GM18858 (cell line): Measurements from ENCODE around the gene C19orf33.

Experiments
- ATAC-seq: cut with Tn5 transposase; IDR thresholded peaks from one replicate; pipeline ENCODE4 v1.9.1; 2021; ENCODE audit not compliant: unreplicated experiment

C19orf33 gene

GRCh38 chr19:38278751-38279150, 25.3 kb upstream of the C19orf33 start:
- no peak for ATAC-seq

GRCh38 chr19:38280030-38280921, 23.8 kb upstream of the C19orf33 start:
- ATAC-seq, result no peak

GRCh38 chr19:38281811-38282566, 22.1 kb upstream of the C19orf33 start:
- ATAC-seq, result no peak

- no peak for ATAC-seq
Observed at GRCh38 chr19:38283271-38283670, 20.8 kb upstream of the C19orf33 start.

GRCh38 chr19:38284422-38284821, 19.6 kb upstream of the C19orf33 start:
- ATAC-seq, result no peak

DNA sequence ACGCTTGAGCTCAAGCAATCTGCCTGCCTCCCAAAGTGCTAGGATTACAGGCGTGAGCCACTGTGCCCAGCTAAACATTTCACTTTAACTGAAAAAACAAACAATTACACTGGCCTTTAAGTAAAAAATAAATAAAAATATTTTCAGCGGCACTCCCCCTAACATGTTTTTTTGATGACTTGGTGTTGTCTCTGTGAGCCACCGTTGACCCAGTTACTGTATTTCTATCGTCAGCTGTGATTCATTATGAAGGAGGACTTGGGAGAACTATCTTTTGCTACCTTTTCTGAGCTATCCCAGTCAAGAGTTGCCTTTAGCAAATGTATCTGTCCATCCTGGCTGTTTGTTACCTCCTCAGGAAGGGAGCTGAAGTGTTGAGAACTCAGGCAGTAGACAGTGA, 18.5 kb upstream of the C19orf33 start:
- ATAC-seq, result no peak

DNA sequence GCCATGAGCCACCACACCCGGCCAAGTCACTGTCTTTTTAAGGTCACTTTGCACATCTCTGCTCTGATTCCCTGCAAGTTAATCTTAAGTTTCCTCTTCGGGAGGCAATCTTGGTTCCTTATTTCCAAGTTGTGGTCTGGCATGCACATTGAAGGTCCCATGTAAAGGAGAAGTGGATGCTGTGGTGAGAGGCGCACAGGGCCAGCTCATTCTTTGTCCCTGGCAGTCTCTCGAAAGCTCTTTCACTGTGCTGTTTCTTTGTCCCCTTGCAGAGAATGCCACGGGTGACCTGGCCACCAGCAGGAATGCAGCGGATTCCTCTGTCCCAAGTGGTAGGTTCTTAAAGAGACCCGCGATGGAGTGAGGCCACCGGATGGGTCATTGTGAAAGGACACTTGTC, 16.4 kb upstream of the C19orf33 start:
- ATAC-seq, result no peak

GRCh38 chr19:38288123-38288855, 15.8 kb upstream of the C19orf33 start:
- ATAC-seq, result no peak

- ATAC-seq, result no peak
Observed at GRCh38 chr19:38289955-38290354, 14.1 kb upstream of the C19orf33 start.

DNA sequence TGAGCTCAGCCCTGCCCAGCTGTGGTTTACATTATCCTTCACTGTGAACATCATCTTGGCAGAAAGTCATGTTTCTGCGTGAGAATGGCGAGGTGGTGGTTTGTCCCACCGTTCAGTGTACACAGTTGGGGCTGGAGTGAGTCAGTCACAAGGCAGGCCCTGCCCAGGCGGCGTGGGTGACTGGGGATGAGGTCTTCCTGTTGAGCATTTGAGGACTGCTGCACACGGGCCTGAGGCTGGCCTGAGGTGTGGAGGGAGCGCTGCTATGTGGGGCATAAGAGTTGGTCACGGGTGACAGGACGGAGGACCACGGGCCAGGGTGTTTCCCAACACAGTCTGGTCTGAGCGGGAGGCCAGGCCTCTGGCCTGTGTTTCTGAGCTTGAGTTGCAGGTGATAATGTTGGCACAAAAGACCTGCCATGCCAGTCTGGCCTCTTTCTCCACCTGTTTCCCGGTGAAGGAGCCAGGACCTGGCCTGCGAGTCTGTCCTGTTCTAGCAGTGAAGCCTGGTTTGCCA, 13.4 kb upstream of the C19orf33 start:
- ATAC-seq, result no peak

DNA sequence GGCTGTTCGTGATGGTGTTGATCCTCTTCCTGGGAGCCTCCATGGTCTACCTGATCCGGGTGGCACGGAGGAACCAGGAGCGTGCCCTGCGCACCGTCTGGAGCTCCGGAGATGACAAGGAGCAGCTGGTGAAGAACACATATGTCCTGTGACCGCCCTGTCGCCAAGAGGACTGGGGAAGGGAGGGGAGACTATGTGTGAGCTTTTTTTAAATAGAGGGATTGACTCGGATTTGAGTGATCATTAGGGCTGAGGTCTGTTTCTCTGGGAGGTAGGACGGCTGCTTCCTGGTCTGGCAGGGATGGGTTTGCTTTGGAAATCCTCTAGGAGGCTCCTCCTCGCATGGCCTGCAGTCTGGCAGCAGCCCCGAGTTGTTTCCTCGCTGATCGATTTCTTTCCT, 12.2 kb upstream of the C19orf33 start:
- no peak for ATAC-seq

- ATAC-seq, result no peak
Observed at GRCh38 chr19:38293281-38293680, 10.8 kb upstream of the C19orf33 start.

DNA sequence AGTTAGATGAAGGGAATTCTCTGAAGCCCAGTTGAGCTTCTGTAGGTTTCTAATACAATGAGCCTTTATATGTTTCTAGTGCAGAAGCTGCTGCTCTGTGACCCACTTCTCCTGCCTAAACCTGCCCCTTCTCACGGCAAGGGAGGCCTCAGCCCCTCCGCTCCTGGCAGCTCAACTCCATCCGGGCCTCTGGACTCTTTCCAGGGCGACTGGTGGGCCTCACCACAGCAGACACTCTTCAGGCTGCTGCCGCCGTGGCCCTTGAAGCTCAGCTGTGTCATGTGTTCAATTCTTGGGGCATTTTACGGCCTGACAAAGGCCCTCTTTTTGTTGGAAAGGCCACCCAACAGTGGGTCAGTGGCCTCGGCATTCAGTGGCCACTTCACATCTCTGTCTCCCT, 10.0 kb upstream of the C19orf33 start:
- ATAC-seq, result no peak

DNA sequence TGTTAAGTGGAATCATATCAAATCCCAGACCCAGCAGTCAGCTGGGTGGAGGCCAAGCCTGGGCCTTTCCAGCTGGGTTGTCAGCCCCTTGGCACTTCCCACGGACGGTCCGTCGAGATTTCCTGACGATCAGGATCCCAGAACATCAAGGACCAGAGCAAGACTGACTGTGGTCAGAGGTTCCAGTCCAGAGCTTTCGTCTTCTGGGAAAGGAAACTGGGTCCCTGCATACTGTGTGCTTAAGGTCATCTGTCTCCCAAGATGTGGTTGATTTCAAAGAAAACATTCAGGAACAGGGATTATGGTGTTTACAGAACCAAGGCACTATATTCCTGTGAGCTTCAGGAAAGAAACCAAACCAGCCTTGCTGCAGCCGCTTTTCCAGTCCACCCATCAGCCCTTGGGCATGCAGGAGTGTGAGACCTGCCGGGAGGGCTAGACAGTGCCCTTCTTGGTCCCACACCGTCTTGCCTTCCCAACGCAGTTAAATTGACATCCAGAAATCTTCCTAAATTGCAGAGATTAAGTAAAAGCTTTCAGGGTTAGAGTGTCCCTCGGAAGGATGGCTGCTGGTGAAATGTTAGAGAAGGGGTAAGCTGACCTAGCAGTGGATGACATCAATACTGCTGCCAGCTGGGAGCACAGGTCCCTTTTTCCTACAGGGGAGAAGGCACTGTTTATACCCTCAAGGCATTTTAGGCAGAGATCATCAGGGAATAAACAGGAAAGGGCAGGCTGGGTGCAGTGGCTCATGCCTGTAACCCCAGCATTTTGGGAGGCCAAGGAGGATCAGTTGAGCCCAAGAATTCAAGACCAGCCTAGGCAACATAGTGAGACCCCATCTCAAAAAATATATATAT, 5.0 kb upstream of the C19orf33 start:
- no peak for ATAC-seq

GRCh38 chr19:38304352-38304865, 358 bp downstream of the C19orf33 start:
- no peak for ATAC-seq

GRCh38 chr19:38304866-38305429, 897 bp downstream of the C19orf33 start:
- no peak for ATAC-seq

GRCh38 chr19:38306236-38306635, 2.2 kb downstream of the C19orf33 start:
- no peak for ATAC-seq

GRCh38 chr19:38307076-38307475, 3.0 kb downstream of the C19orf33 start:
- no peak for ATAC-seq

DNA sequence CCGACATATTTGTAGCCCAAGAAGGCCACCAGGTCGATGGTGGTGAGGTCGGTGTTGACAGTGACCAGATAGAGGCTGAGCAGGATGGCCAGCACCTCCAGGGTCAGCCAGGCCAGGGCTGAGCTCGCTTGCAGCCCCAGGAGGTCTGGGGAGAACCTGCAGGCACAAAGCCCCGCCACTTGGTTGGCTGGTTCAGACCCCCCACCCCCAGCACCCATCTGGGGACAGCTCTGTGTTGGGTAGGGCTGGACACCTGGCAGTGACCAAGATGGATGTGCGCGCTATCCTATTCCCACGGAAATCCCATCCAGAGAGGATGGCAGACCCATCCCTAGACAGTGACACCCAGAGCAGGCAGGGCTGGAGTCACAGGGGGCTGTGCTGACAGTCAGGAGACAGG, 3.5 kb downstream of the C19orf33 start:
- no peak for ATAC-seq
